ENCODE results near the gene GABBR2. TPM values are rescaled to one million over a fixed set of nuclear protein-coding genes. Genes with fewer than 3 reads are reported as not detected.

GABBR2 gene
- total and polyA plus RNA-seq, 2 experiments from 2014 or later: 0.89 to 1.3 TPM

GRCh38 chr9:98598861-98599260 lies 109.9 kb downstream of the GABBR2 start (continued):
- TF ChIP-seq REST (IDR thresholded peaks at IDR 0.05; ENCODE audit: unreplicated experiment) (no peak), CREB1 (CRISPR knock-in tag; IDR thresholded peaks at IDR 0.05; ENCODE audit: low read depth) (no peak), EZH2phosphoT487 (IDR thresholded peaks at IDR 0.05; ENCODE audit: unreplicated experiment) (no peak), ZNF114 (CRISPR knock-in tag; IDR thresholded peaks at IDR 0.05) (no peak), ZNF331 (CRISPR knock-in tag; IDR thresholded peaks at IDR 0.05; ENCODE audit: low read depth) (no peak)

- Mint-ChIP-seq H3K27me3 (ENCODE audit: insufficient read depth, low read depth, poor library complexity) (no peaks in the 10 kb centered on the region), H3K4me3 (no peak overlapping the region), H3K4me1 (peaks cover 18% of the 10 kb centered on the region), H3K36me3 (ENCODE audit: low read depth) (no peaks in the 10 kb centered on the region), H3K27ac (no peak overlapping the region), H3K9me3 (no peaks in the 10 kb centered on the region)
- H3K27me3 ChIP-seq (ENCODE audit: insufficient read depth): no peaks in the 10 kb centered on the region
- DNase-seq (ENCODE audit: low spot score) (no peak), ATAC-seq (no peak)
- H3K79me2 ChIP-seq (replicated peaks; ENCODE audit: insufficient read depth): no peaks in the 10 kb centered on the region
- TF ChIP-seq NANOG (IDR thresholded peaks at IDR 0.05; ENCODE audit: borderline replicate concordance) (no peak), ZNF462 (CRISPR knock-in tag; IDR thresholded peaks at IDR 0.05) (no peak), JUNB (IDR thresholded peaks at IDR 0.05; ENCODE audit: unreplicated experiment) (no peak), STAT1 (IDR thresholded peaks at IDR 0.05; ENCODE audit: unreplicated experiment) (no peak), EZH2 (IDR thresholded peaks at IDR 0.05; ENCODE audit: low read depth, unreplicated experiment) (no peak), ETS1 (IDR thresholded peaks at IDR 0.05) (no peak), POLR2AphosphoS5 (IDR thresholded peaks at IDR 0.05; ENCODE audit: low read depth) (no peak)
- H3K36me3 ChIP-seq (ENCODE audit: insufficient read depth): no peaks in the 10 kb centered on the region
- no peak overlapping the region for H2AFZ ChIP-seq
- H3K4me2 ChIP-seq: no peak overlapping the region
- H3F3A ChIP-seq (replicated peaks; ENCODE audit: low read depth): no peaks in the 10 kb centered on the region
- no peaks in the 10 kb centered on the region for H4K20me1 ChIP-seq (replicated peaks; ENCODE audit: insufficient read depth)
- no peak overlapping the region for H3K4me3 ChIP-seq
- H3K4me1 ChIP-seq (ENCODE audit: insufficient read depth): no peaks in the 10 kb centered on the region
- no peak overlapping the region for H3K27ac ChIP-seq (ENCODE audit: low read depth)
- no peaks in the 10 kb centered on the region for H3K9me2 ChIP-seq (ENCODE audit: insufficient read depth)
Measured at GRCh38 chr9:98597236-98597771, 111.4 kb downstream of the GABBR2 start.

Measured in GM23338 (cell line).